HG02973 (cell line): ENCODE data around the gene LAD1.

Source experiments
- ATAC-seq: cut with Tn5 transposase; IDR thresholded peaks from one replicate; pipeline ENCODE4 v1.9.1; 2021; ENCODE audit warnings: moderate library complexity; ENCODE audit not compliant: unreplicated experiment

Gene LAD1

GRCh38 chr1:201365251-201365650, 33.9 kb downstream of the LAD1 start:
- no peak for ATAC-seq

GRCh38 chr1:201364808-201365105, 34.4 kb downstream of the LAD1 start:
- ATAC-seq: no peak

GRCh38 chr1:201363467-201363866, 35.7 kb downstream of the LAD1 start:
- no peak for ATAC-seq

- no peak for ATAC-seq
Observed at GRCh38 chr1:201362906-201363305, 36.2 kb downstream of the LAD1 start.

- ATAC-seq: no peak
Observed at GRCh38 chr1:201361652-201362504, 37.2 kb downstream of the LAD1 start.

GRCh38 chr1:201360901-201361651, 38.0 kb downstream of the LAD1 start:
- no peak for ATAC-seq

GRCh38 chr1:201360486-201360885, 38.6 kb downstream of the LAD1 start:
- ATAC-seq: no peak

- no peak for ATAC-seq
Observed at GRCh38 chr1:201359873-201360210, 39.3 kb downstream of the LAD1 start.

GRCh38 chr1:201359031-201359872, 39.9 kb downstream of the LAD1 start:
- no peak for ATAC-seq

- no peak for ATAC-seq
Observed at GRCh38 chr1:201358596-201358995, 40.5 kb downstream of the LAD1 start.

- ATAC-seq: no peak
Observed at GRCh38 chr1:201357636-201358348, 41.3 kb downstream of the LAD1 start.

- ATAC-seq: no peak
Observed at GRCh38 chr1:201357211-201357610, 41.9 kb downstream of the LAD1 start.

GRCh38 chr1:201356701-201357100, 42.4 kb downstream of the LAD1 start:
- ATAC-seq: no peak

- ATAC-seq: no peak
Observed at GRCh38 chr1:201356236-201356635, 42.9 kb downstream of the LAD1 start.

GRCh38 chr1:201355471-201355870, 43.7 kb downstream of the LAD1 start:
- ATAC-seq: no peak

- no peak for ATAC-seq
Observed at GRCh38 chr1:201354901-201355295, 44.2 kb downstream of the LAD1 start.

GRCh38 chr1:201354151-201354900, 44.8 kb downstream of the LAD1 start:
- no peak for ATAC-seq

- no peak for ATAC-seq
Observed at GRCh38 chr1:201353186-201353940, 45.8 kb downstream of the LAD1 start.

- ATAC-seq: no peak
Observed at GRCh38 chr1:201351617-201352016, 47.5 kb downstream of the LAD1 start.

GRCh38 chr1:201350884-201351283, 48.2 kb downstream of the LAD1 start:
- ATAC-seq: no peak
